ENCODE data around the gene DMKN. TPM values are rescaled to one million over a fixed set of nuclear protein-coding genes. Genes with fewer than 3 reads are reported as not detected.

DMKN gene, protein sequence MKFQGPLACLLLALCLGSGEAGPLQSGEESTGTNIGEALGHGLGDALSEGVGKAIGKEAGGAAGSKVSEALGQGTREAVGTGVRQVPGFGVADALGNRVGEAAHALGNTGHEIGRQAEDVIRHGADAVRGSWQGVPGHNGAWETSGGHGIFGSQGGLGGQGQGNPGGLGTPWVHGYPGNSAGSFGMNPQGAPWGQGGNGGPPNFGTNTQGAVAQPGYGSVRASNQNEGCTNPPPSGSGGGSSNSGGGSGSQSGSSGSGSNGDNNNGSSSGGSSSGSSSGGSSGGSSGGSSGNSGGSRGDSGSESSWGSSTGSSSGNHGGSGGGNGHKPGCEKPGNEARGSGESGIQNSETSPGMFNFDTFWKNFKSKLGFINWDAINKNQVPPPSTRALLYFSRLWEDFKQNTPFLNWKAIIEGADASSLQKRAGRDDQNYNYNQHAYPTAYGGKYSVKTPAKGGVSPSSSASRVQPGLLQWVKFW
- total RNA-seq = not detected

DNA sequence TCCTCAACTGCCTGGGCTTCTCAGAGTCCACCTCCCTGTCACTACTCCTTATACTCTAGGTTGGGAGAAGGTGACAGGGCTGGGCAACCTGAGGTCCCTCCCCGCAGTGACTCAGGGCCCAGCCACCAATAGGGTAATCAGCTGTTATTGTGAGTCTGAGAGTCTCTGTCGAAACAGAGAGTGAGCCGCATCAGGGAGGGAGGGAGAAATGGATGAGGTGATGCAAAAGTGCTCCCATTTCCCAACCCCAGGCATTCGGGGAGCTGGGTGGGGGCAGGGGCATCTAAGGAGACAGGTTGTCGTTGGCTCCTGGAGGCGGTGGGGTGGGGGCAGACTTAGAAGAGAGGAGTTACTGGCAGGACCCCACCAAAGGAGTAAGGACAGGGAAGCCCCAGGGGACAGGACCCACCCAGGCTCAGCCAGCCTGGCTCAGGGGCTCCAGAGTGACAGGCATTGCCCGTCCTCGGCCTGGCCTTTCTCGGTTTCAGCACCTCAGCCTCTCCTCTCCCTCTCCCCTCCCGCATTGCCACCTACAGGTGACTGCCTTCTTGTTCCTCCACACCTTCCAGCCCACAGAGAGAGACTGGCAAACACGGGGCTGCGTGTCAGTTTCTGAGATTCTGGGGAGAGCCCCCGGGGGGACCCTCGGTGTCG is at the start of gene DMKN:
Gene DMKN (minus strand): TSS at position 22 of the 654 bp plus-strand sequence. CDS start 174 bp downstream, outside the sequence.
- no peaks in the 10 kb centered on the region for H3K36me3 Mint-ChIP-seq (ENCODE audit: low read depth)
- ChIA-PET CTCF (interaction anchor here (1.0 to 1.2 kb wide), 3 partner anchors 12 to 79 kb away, joined by 3 to 4 read pairs (median 3); no protein-coding TSS in a partner anchor), POLR2A (no interaction called here)
- no peak within 1 kb of the TSS for H3K4me3 Mint-ChIP-seq
- H3K27me3 Mint-ChIP-seq (ENCODE audit: low read depth) = peaks cover 30% of the 10 kb centered on the region
- peaks cover 16% of the 10 kb centered on the region for H3K4me1 Mint-ChIP-seq (ENCODE audit: low read depth)
- no peak for DNase-seq
- no peak for ATAC-seq
- no peak within 1 kb of the TSS for H3K27ac Mint-ChIP-seq
- no peaks in the 10 kb centered on the region for H3K9me3 Mint-ChIP-seq (ENCODE audit: insufficient read depth)

DNA sequence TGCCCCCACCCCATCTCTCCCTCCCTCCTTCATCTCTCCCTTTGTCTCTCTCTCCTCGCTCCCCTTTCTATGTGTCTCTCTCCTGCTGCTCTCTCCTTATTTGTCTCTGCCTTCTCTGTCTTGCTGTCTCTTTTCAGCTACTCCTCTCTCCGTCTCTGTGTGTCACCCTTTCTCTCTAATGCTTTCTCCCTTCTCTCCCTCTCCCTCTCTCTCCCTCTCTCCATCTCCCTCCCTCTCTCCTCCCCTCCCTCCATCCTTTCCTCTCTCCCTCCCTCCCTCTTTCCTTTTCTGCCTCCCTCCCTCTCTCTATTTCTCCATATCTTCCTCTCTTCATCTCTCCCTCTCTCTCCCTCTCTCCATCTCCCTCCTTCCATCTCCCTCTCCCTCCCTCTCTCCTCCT is 49.3 kb upstream of the DMKN start:
- CTCF ChIA-PET = interaction anchor here (0.7 to 1.0 kb wide), 2 partner anchors 13 to 14 kb away, joined by 3 to 4 read pairs; no protein-coding TSS in a partner anchor
- Mint-ChIP-seq H3K9me3 (ENCODE audit: insufficient read depth) (no peaks in the 10 kb centered on the region), H3K36me3 (ENCODE audit: low read depth) (no peaks in the 10 kb centered on the region), H3K4me3 (no peak overlapping the region), H3K4me1 (ENCODE audit: low read depth) (peaks cover 4% of the 10 kb centered on the region), H3K27me3 (ENCODE audit: low read depth) (peaks cover 22% of the 10 kb centered on the region), H3K27ac (no peak overlapping the region)
- no peak for DNase-seq
- POLR2A ChIA-PET = no interaction called here
- no peak for ATAC-seq

DNA sequence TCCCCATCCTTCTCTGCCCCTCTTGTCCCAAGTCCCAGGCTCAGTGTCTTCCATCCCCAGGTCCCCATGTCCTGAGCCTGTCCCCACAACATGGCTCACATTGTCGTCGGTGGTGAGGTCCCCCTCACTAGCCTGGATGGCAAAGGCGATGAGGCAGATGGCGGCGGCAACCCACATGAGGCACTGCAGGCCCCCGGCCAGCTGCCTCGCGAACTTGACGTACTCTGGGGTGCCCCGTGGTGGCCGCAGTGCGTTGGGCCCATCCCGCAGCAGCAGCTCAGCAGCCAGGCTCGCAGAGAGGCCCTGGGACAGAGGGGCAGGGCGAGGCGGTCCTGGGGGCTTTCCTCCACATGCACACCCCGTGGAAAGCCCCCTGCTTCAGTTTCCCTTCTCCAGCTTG is 48.9 kb upstream of the DMKN start:
- POLR2A ChIA-PET = no interaction called here
- Mint-ChIP-seq H3K27ac (no peak overlapping the region), H3K9me3 (ENCODE audit: insufficient read depth) (no peaks in the 10 kb centered on the region), H3K36me3 (ENCODE audit: low read depth) (no peaks in the 10 kb centered on the region), H3K27me3 (ENCODE audit: low read depth) (peaks cover 25% of the 10 kb centered on the region), H3K4me1 (ENCODE audit: low read depth) (peaks cover 5% of the 10 kb centered on the region), H3K4me3 (no peak overlapping the region)
- CTCF ChIA-PET = no interaction called here
- ATAC-seq = no peak
- DNase-seq = no peak

DNA sequence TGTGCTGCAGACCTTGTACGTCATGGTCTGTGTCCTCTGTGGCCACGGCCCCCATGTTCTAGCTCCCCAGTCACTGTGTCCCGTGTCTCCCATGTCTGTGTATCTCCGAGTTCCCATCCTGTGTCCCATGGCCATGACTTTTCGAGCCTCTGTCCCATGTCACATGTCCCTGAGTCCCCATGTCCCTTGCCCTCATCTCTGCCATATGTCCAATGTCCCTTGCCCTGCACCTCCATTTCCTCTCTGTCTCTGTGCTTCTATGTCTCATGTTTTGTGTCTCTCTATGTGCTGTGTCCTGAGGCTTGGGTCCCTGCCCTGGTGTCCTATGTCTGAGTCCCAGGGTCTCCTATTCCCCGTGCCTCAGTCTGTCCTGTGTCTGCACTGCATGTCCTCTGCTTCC is 48.0 kb upstream of the DMKN start:
- no peaks in the 10 kb centered on the region for H3K36me3 Mint-ChIP-seq (ENCODE audit: low read depth)
- ATAC-seq = no peak
- no peaks in the 10 kb centered on the region for H3K9me3 Mint-ChIP-seq (ENCODE audit: insufficient read depth)
- H3K27me3 Mint-ChIP-seq (ENCODE audit: low read depth) = peaks cover 29% of the 10 kb centered on the region
- no peak for DNase-seq
- no peak overlapping the region for H3K27ac Mint-ChIP-seq
- peaks cover 8% of the 10 kb centered on the region for H3K4me1 Mint-ChIP-seq (ENCODE audit: low read depth)
- POLR2A ChIA-PET = no interaction called here
- H3K4me3 Mint-ChIP-seq = no peak overlapping the region
- CTCF ChIA-PET = no interaction called here

DNA sequence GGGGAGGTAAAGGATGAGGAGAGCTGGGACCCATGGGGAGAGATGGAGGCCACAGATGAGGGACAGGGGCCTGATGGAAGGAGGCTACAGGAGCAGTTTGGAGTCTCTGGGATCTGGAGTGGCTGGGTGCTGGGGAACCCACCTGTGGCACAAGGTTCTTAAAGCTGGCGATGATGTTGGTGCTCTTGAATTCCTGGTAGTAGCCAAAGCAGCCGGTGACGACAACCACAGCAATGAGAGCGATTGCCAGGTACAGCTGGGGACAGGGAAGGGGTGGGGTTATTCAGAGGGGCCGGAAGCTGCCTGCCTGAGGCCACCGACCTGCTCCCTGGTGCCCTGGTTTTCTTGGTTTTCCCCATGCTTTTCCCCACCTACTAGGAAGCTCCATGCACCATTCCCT is 47.2 kb upstream of the DMKN start:
- Mint-ChIP-seq H3K27ac (no peak overlapping the region), H3K4me3 (no peak overlapping the region), H3K36me3 (ENCODE audit: low read depth) (no peaks in the 10 kb centered on the region), H3K27me3 (ENCODE audit: low read depth) (peaks cover 31% of the 10 kb centered on the region), H3K4me1 (ENCODE audit: low read depth) (peaks cover 8% of the 10 kb centered on the region), H3K9me3 (ENCODE audit: insufficient read depth) (no peaks in the 10 kb centered on the region)
- ChIA-PET POLR2A (no interaction called here), CTCF (no interaction called here)
- DNase-seq = no peak
- no peak for ATAC-seq

DNA sequence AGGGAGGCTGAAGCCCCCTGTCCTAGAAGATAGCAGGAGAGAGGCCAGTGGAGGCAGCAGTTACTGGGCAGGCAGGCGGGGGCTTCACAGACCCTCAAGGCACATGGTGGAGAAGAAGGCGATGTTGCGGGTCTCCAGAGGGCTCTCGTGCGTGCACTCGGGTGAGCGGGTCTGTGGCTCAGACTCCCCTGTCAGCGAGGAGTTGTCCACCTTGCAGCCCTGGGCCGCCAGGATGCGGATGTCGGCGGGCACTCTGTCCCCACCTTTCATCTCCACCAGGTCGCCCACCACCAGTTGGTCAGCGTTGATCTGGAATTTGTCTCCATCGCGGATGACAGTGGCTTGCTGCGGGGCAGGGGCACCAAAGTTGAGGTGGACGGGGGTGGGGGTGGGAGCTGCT is 46.8 kb upstream of the DMKN start:
- ATAC-seq (no peak), DNase-seq (no peak)
- Mint-ChIP-seq H3K27me3 (ENCODE audit: low read depth) (peaks cover 31% of the 10 kb centered on the region), H3K4me1 (ENCODE audit: low read depth) (peaks cover 8% of the 10 kb centered on the region), H3K27ac (no peak overlapping the region), H3K36me3 (ENCODE audit: low read depth) (no peaks in the 10 kb centered on the region), H3K9me3 (ENCODE audit: insufficient read depth) (no peaks in the 10 kb centered on the region), H3K4me3 (no peak overlapping the region)
- ChIA-PET CTCF (no interaction called here), POLR2A (no interaction called here)

DNA sequence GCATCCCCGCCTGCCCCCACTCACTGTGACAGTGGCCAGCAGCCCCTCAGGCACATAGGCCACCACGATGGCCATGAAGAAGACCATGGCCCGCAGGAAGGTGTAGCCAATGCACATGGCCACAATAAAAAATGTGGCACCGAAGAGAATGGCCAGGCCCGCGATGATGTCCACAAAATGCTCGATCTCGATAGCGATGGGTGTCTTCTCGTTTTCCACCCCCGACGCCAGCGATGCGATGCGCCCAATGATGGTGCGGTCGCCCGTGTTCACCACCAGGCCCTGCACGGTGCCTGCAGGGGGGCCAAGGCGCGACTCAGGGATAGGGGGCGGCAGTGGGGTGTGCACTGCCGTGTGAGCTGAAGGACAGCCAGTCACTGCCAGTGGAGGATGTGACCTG is 46.3 kb upstream of the DMKN start:
- H3K36me3 Mint-ChIP-seq (ENCODE audit: low read depth) = no peaks in the 10 kb centered on the region
- ATAC-seq = no peak
- no peak overlapping the region for H3K4me3 Mint-ChIP-seq
- POLR2A ChIA-PET = interaction anchor here (0.7 kb wide), 1 partner anchor 26 kb away, joined by 3 read pairs; no protein-coding TSS in a partner anchor
- no peak overlapping the region for H3K27ac Mint-ChIP-seq
- CTCF ChIA-PET = no interaction called here
- H3K27me3 Mint-ChIP-seq (ENCODE audit: low read depth) = peaks cover 31% of the 10 kb centered on the region
- no peak for DNase-seq
- peaks cover 8% of the 10 kb centered on the region for H3K4me1 Mint-ChIP-seq (ENCODE audit: low read depth)
- no peaks in the 10 kb centered on the region for H3K9me3 Mint-ChIP-seq (ENCODE audit: insufficient read depth)

DNA sequence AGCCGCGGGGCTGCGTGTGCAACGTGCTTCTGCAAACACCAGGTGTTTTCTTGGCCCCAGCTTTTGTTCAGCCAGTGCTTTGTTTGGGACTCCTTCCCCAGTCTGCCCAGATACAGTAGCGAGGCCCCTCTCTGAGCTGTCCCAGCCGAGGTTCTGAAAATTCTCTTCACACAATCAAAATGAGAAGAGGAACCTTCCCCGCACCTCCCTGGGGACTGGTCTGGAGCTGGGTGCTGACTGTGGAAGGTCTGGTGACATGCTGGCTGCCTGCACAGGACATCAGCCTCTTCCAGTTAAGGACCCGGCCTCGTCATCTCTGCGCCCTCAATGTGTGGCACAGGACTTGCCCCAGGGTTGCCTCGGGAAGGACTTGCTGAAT is 45.8 kb upstream of the DMKN start:
- no peak for DNase-seq
- Mint-ChIP-seq H3K4me1 (ENCODE audit: low read depth) (peaks cover 8% of the 10 kb centered on the region), H3K36me3 (ENCODE audit: low read depth) (no peaks in the 10 kb centered on the region), H3K4me3 (no peak overlapping the region), H3K27ac (no peak overlapping the region), H3K9me3 (ENCODE audit: insufficient read depth) (no peaks in the 10 kb centered on the region), H3K27me3 (ENCODE audit: low read depth) (peaks cover 31% of the 10 kb centered on the region)
- ATAC-seq = no peak
- CTCF ChIA-PET = no interaction called here
- POLR2A ChIA-PET = interaction anchor here (0.7 kb wide), 1 partner anchor 26 kb away, joined by 3 read pairs; no protein-coding TSS in a partner anchor

DNA sequence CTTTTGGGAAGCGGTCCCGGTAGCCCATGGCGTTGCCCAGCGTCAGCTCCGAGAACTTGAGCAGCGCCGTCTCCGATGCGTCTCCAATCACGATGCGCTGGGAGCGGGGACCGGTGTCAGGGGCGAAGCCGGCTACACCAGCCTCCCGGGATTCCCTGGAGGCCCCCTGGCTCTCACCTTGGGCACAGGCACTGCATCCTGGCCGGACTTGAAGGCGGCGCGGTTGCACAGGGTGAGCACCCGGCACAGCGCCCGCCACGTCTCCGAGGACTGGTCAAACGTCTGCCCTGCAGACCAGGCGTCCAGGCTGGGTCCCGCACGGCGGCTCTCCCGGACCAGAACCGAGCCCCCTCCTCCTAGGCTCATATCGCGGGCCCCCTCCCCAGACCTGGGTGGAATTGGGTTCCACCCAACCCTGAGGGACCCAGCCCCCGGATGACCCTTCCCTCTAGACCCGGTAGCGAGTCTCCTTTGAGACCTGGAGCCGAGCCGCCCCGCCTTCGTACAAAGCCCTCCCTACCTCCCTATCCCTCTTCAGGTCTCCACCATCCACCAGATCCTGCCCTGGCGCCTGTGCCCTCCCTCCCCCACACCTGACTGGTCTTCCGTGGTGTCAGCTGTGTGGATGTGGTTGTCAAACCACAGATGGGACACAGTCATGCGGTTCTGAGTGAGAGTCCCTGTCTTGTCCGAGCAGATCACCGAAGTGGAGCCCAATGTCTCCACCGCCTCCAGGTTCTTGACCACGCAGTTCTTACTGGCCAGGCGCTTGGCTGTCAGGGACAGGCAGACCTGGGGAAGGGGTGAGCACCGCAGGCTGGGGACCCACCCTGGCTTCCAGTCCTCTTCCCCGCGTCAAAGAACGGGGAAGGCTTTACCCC is 45.2 kb upstream of the DMKN start:
- POLR2A ChIA-PET = interaction anchor here (0.7 kb wide), 1 partner anchor 25 kb away, joined by 3 read pairs; no protein-coding TSS in a partner anchor
- DNase-seq (no peak), ATAC-seq (no peak)
- Mint-ChIP-seq H3K36me3 (ENCODE audit: low read depth) (no peaks in the 10 kb centered on the region), H3K4me1 (ENCODE audit: low read depth) (peaks cover 8% of the 10 kb centered on the region), H3K27me3 (ENCODE audit: low read depth) (peaks cover 31% of the 10 kb centered on the region), H3K9me3 (ENCODE audit: insufficient read depth) (no peaks in the 10 kb centered on the region), H3K27ac (no peak overlapping the region), H3K4me3 (no peak overlapping the region)
- CTCF ChIA-PET = interaction anchor here (1.0 to 1.6 kb wide), 4 partner anchors 10 to 89 kb away, joined by 4 to 6 read pairs (median 4); partner anchors contain the start of gene COX6B1

DNA sequence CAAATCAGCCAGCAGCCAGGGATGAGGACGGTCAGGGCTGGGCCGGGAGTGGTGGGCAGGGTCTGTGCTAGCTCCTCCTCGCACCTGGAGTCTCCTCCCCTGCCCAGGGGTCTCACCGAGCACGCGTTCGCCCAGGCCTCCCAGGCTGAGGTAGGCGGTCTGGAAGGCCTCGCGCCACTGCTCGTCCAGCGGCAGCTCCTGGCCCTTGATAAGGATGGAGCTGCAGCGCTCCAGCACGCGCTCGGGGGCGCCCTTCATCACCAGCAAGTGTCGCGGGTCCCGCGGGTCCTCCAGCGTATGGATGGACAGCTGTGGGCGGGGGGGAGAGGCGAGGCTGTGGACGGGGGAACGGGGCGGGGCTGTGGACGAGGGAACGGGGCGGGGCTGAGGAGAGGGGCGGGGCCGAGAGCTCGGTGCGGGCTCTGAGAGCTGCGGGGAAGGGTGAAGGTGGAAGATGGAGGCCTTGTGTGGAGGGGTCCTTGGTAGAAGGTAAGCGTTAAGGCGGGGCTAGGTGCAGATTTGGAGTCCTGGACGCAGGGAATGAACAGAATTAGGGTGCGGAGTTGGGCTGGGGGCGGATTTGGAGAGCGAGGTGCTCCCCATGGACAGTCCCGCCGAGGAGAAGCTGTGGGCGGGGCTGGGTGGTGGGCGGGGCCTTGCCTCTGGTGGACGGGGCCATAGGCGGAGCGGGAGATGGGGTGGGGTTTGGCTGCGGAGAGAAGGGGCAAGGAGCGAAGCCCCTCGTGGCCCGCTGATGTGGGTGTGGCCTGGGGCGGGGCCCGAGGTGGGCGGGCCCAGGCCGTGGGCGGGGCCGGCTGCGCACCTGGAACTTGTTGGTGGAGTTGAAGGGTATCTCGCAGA is 44.3 kb upstream of the DMKN start:
- H3K27me3 Mint-ChIP-seq (ENCODE audit: low read depth) = peaks cover 31% of the 10 kb centered on the region
- H3K4me1 Mint-ChIP-seq (ENCODE audit: low read depth) = peaks cover 8% of the 10 kb centered on the region
- peak; percentile 58 for DNase-seq
- H3K36me3 Mint-ChIP-seq (ENCODE audit: low read depth) = no peaks in the 10 kb centered on the region
- CTCF ChIA-PET = interaction anchor here (1.0 to 1.6 kb wide), 5 partner anchors 9 to 137 kb away, joined by 3 to 6 read pairs (median 4); partner anchors contain the start of gene COX6B1
- H3K9me3 Mint-ChIP-seq (ENCODE audit: insufficient read depth) = no peaks in the 10 kb centered on the region
- POLR2A ChIA-PET = no interaction called here
- peak overlapping the region; percentile 53 for H3K4me3 Mint-ChIP-seq
- H3K27ac Mint-ChIP-seq = no peak overlapping the region
- ATAC-seq = peak; percentile 70

Measured in activated CD8-positive, alpha-beta T cell treated with anti-CD3 and anti-CD28 coated beads, Interleukin-2, amount 10 ng/mL, durations not matched to agents 7 days and 5 days (primary cell).